Measurements from ENCODE around the gene TMEM192.
"Not testable (repeated sequence)": the region's sequence is repeated elsewhere in the genome, so short reads cannot be mapped to it uniquely, and the experiment has no call there.

Gene TMEM192

DNA sequence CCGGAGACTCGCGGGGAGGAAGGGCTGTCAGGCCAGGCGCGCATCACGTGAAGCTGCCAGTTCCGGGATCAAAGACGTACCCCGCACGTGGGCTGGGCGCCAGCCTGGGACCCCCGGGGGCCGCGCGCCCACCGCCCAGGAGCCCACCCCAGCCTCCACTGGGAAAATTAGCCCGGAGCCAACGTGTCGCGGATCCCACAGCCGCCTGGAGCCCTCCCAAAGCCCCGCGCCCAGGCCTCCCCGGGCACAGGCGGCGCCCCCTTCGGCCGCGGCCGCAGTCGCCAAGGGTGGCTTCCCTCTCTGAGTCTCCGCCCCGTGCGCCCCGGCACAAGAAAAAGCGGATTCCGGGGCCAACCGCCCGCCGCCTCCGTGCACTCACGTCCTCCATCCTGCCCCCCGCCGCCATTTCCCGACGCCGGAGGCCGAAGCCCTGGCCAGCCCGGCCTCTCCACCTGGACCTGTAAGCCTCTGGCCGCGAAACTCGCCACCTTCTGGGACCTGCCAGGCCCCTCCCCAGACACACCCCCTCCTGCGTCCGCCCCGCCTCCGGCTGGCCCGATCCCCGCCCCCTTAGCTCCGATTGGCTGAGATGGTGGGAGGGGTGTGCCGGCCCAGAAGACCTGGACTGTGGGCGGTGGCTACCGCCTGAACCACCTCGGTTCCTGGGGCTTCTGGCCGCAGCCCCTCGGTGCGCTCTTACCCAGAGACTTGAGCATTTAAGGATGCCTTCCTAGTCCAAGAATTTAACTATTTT lies at the start of gene TMEM192:
Gene TMEM192, minus strand, starts transcription at position 493 of the 754 bp plus-strand sequence. Its CDS starts 87 bp downstream, at position 406.
- FAIRE-seq: peak; percentile 98

- no peak for FAIRE-seq
Measured at GRCh38 chr4:165158762-165159161, 46.1 kb upstream of the TMEM192 start.

DNA sequence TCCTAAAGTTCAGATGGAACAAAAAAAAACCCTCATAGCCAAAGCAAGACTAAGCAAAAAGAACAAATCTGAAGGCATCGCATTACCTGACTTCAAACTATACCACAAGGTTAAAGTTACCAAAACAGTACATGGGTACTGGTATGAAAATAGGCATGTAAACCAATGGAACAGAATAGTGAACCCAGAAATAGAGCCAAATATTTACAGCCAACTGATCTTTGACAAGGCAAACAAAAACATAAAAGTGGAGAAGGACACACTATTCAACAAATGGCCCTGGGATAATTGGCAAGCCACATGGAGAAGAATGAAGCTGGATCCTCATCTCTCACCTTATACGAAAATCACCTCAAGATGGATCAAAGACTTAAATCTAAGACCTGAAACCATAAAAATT lies 44.2 kb upstream of the TMEM192 start:
- FAIRE-seq: no peak

GRCh38 chr4:165154482-165154881 lies 41.8 kb upstream of the TMEM192 start:
- FAIRE-seq: no peak

GRCh38 chr4:165152527-165152926 lies 39.9 kb upstream of the TMEM192 start:
- FAIRE-seq: no peak

DNA sequence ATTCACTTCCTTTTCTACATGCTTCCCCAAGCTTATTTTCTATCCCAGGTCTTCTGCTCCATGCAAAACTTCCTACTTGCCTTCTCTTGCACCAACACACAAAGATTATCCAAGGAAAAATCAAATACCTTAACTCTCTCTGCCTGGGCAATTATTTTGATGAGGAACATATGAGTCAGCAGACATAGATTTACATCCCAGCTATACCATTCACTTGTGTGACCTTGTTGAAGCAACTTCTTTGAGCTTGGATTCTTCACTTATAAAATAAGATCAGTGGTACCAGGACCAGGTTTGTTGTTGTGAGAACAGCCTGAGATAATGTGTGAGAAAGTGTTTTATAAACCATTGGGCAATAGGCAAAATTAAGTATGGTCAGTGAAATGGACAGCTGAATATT lies 39.1 kb upstream of the TMEM192 start:
- FAIRE-seq: no peak

DNA sequence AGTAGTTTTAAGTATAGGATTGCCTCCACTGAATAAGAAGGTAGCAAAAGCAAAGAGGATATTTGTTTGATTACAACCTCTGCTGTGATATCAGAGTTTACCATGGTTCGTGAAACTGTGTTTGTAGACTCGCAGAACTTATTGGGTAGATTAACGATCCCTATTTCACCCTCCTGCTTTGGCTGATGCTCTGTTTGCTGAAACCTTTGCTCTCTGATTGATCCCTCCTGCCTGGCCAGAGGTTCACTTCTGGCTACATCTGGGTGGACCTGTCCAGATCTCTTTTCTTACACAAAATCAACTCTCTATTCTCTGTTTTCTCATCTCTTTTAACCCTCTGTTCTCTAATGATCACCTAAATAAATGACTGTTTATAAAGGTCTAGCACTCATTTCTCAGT lies 37.9 kb upstream of the TMEM192 start:
- FAIRE-seq: no peak

DNA sequence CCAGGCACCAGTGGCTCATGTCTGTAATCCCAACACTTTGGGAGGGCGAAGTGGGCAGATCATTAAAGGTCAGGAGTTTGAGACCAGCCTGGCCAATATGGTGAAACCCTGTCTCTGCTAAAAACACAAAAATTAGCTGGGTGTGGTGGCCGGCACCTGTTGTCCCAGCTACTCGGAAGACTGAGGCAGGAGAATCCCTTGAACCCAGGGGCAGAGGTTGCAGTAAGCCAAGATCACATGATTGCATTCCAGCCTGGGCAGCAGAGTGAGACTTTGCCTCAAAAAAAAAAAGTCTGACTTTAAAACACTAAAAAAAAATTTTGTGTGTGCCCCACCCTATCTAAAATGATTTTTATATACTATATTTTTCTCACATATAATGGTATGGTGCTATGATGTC lies 26.2 kb upstream of the TMEM192 start:
- FAIRE-seq: no peak

- no peak for FAIRE-seq
Measured at GRCh38 chr4:165137205-165137604, 24.5 kb upstream of the TMEM192 start.

DNA sequence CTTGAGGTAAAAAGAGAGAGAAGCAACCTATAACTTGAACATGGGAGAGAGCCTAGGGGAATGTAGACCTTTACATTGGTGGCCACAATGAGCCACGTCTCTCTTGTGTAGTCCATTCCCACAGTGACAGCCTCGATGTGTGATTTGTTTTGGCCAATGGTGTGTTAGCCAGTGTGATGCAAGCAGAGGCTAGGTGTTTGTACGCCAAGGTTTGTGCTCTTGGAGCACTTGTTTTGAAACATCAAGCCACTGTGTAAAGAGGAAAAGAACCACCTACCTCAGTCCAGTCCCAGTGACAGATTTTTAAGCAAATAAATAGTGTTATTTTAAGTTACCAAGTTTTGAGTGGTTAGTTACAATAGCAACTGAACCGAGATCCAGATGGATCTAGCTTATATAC lies 23.9 kb upstream of the TMEM192 start:
- no peak for FAIRE-seq

GRCh38 chr4:165133150-165133549 lies 20.5 kb upstream of the TMEM192 start:
- no peak for FAIRE-seq

DNA sequence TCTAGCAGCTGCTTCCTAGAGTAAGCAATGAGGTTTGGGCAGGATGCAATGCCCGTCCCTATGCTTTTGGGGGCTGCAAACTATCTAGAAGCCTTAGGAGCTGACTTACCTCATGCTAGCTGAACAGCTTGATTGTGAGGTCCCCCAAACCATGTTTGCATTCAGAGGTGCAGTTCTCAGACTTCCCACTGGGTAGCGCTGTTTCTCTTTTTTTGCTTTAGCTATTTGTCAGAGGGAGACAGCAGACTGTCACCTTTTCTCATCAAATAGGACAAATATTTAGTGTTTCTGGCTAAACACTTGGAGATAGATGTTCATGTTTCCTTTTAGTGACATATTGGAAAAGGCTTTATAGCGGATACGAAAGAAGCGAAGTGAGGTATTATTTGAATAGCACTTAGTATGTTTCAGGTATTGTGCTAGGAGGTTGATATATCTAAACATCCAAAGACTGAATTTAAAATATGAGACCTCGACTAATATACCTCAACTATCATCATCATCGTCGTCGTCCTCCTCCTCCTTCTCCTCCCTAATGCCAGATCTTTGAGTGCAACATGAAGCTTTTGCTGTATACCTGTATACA lies 18.7 kb upstream of the TMEM192 start:
- FAIRE-seq: peak; percentile 75

GRCh38 chr4:165129924-165130323 lies 17.3 kb upstream of the TMEM192 start:
- FAIRE-seq: no peak

DNA sequence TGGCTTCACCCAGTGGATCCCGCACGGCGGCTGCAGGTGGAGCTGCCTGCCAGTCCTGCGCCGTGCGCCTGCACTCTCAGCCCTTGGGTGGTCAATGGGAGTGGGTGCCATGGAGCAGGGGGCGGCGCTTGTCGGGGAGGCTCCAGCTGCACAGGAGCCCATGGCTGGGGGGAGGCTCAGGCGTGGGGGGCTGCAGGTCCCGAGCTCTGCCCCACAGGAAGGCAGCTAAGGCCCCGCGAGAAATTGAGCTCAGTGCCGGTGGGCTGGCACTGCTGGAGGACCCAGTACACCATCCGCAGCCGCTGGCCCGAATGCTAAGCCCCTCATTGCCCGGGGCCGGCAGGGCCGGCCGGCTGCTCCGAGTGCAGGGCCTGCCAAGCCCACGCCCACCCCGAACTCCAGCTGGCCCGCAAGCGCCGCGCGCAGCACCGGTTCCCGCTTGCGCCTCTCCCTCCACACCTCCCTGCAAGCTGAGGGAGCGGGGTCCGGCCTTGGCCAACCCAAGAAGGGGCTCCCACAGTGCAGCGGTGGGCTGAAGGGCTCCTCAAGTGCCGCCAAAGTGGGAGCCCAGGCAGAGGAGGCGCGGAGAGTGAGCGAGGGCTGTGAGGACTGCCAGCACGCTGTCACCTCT lies 13.3 kb upstream of the TMEM192 start:
- FAIRE-seq: not testable (repeated sequence)

GRCh38 chr4:165124488-165124887 lies 11.8 kb upstream of the TMEM192 start:
- FAIRE-seq: no peak

DNA sequence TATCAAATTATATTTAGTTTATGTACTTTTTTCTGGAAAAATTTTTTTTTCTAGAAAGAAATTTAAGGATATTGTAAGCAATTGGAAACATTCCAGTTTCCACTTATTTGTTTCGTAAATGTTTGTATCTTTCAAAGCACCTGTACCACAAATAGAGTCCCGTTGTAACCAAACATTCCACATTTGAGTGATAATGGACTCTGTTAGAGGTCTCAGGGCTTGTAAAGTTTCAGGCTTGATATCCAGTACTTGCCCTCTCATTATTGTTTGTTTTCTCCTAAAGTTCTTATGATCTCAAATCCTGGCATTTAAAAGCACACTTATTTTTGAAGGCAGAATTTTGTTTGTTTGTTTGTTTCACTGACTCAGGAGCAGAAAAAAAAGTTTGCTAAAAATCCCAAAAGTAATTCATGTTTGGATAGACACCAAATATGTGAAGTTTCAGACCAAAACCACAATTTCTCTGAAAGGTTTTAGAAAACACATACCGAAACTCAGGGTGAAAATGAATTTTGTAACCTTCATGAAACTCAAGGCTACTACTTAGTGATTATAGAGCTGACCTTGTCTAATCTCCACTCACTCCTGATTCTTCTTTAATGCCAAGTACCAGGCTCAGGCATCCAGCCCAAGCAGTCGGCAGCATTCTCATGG lies 5.7 kb upstream of the TMEM192 start:
- peak; percentile 47 for FAIRE-seq

- FAIRE-seq: no peak
Measured at GRCh38 chr4:165115301-165115700, 2.6 kb upstream of the TMEM192 start.

DNA sequence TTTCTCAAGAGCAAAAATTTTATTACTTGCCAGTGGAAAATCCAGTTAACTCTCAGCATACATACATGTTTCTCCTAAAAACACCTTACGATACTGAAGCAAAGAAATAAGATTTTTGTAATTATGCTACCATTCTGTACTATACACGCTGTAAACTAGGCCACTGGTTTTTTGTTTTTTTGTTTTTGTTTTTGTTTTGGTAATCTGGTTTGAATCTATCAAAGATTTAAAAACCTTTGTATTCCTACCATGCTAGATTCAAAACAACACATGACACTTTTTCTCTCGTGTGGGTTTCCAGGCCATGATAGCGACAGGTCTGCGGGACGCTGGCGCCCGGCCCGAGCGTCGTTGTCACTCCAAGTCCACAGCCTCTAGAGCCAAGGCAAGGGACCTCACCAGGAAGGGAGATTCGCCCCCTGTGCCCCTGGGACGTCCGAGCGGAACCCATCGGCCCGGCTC lies 723 bp downstream of the TMEM192 start:
- no peak for FAIRE-seq

DNA sequence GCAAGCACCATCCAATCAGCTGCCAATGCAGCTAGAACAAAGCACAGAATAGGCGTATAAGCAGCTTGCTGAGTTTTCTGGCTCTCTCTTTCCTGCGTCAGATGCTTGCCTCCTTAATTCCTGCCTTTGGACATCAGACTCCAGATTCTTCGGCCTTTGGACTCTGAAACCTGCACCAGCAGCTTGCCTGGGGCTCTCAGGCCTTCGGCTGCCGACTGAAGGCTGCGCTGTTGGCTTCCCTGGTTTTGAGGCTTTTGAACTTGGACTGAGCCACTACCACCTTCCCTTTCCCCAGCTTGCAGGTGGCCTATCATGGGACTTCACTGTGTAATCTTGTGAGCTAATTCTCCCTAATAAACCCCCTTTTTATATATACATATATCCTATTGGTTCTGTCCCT lies 6.1 kb downstream of the TMEM192 start:
- FAIRE-seq: no peak

- FAIRE-seq: no peak
Measured at GRCh38 chr4:165101641-165102040, 11.0 kb downstream of the TMEM192 start.

DNA sequence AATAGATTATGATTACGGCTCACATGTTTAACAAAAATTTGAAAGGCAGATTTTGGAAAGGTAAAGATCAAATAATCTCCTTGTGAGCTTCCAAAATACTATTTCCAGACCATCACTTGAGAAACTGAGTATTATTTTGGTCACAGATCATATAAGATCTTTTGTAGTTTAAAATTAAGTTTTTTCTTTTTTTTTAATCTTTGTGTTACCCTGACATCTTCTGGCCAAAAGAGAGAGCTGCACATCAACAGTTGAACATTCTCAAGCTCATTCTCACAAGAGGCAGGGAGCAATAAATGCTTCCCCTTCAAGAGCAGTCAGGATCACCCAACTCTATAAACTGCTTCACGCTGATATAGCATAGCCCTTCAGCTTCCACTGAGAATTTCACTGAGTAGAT lies 15.9 kb downstream of the TMEM192 start:
- FAIRE-seq: peak; percentile 93

DNA sequence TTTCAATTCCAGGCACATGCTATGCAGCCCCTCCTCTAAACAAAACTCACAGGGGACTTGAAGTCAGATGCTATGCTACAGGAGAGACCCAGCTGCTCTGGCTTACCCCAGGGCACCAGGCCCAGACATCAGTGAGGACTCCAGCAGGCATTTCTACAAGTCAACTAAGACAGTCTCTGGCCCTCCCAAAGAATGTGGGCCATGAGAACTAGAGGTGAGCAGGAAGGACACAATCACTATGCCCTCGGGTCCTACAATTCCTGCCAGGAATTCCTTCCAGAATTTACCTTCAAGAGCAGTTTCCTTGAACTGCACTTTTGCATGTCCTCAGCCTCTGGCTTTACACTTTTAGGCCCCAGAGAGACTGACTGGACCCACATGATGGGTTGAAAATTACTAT lies 17.4 kb downstream of the TMEM192 start:
- no peak for FAIRE-seq

GRCh38 chr4:165094873-165095272 lies 17.8 kb downstream of the TMEM192 start:
- no peak for FAIRE-seq

- FAIRE-seq: not testable (repeated sequence)
Measured at GRCh38 chr4:165092187-165092586, 20.5 kb downstream of the TMEM192 start.
